HepG2 (cell line): ENCODE measurements around the gene DCN. TPM values are rescaled to one million over a fixed set of nuclear protein-coding genes. Genes with fewer than 3 reads are reported as not detected.

Source experiments
- DMAP1 ChIP-seq: IDR thresholded peaks from 2 replicates; pipeline ENCODE4 v1.6.1; 2016
- FOXC1 ChIP-seq: sonication (generic); formaldehyde crosslinking; IDR thresholded peaks from 2 replicates; pipeline ENCODE4 v1.8.0; 2022; ENCODE audit warnings: mild to moderate bottlenecking, missing genetic modification reagents, borderline replicate concordance
- HINFP ChIP-seq: sonication (generic); formaldehyde crosslinking; IDR thresholded peaks from 2 replicates; pipeline ENCODE4 v1.4.0; 2020; ENCODE audit warnings: low read depth, mild to moderate bottlenecking, missing genetic modification reagents
- JUN ChIP-seq: sonication (generic); formaldehyde crosslinking; IDR thresholded peaks from 2 replicates; pipeline ENCODE4 v1.4.0; 2020; ENCODE audit warnings: mild to moderate bottlenecking, missing genetic modification reagents
- KMT2B ChIP-seq: IDR thresholded peaks from 2 replicates; pipeline ENCODE4 v1.6.1; 2016; ENCODE audit warnings: missing genetic modification reagents, missing compliant biosample characterization
- SETDB1 ChIP-seq: sonication (generic); formaldehyde crosslinking; IDR thresholded peaks from 2 replicates; pipeline ENCODE4 v1.5.1; 2020; ENCODE audit warnings: missing genetic modification reagents, mild to moderate bottlenecking, borderline replicate concordance
- SKIL ChIP-seq: sonication (generic); formaldehyde crosslinking; IDR thresholded peaks from 2 replicates; pipeline ENCODE4 v1.8.0; 2022; ENCODE audit warnings: missing genetic modification reagents, mild to moderate bottlenecking, moderate library complexity, borderline replicate concordance
- TEF ChIP-seq: sonication (generic); formaldehyde crosslinking; IDR thresholded peaks from 2 replicates; pipeline ENCODE4 v1.5.0; 2020; ENCODE audit warnings: missing genetic modification reagents
- ZBTB10 ChIP-seq: sonication (generic); formaldehyde crosslinking; IDR thresholded peaks from 2 replicates; pipeline ENCODE4 v1.4.0; 2020; ENCODE audit warnings: missing genetic modification reagents, borderline replicate concordance
- ZFP1 ChIP-seq: IDR thresholded peaks from 2 replicates; pipeline ENCODE4 v1.6.1; 2016
- ZNF101 ChIP-seq: sonication (generic); formaldehyde crosslinking; IDR thresholded peaks from 2 replicates; pipeline ENCODE4 v1.4.0; 2020; ENCODE audit warnings: mild to moderate bottlenecking, low read depth, missing genetic modification reagents, borderline replicate concordance
- ZNF382 ChIP-seq: sonication (generic); formaldehyde crosslinking; IDR thresholded peaks from 2 replicates; pipeline ENCODE4 v1.5.0; 2020; ENCODE audit warnings: missing genetic modification reagents, mild to moderate bottlenecking, borderline replicate concordance
- ZNF703 ChIP-seq: sonication (generic); formaldehyde crosslinking; IDR thresholded peaks from 2 replicates; pipeline ENCODE4 v1.5.1; 2020; ENCODE audit warnings: missing genetic modification reagents, mild to moderate bottlenecking, moderate library complexity, borderline replicate concordance
- ZNF768 ChIP-seq: sonication (generic); formaldehyde crosslinking; IDR thresholded peaks from 2 replicates; pipeline ENCODE4 v1.4.0; 2020; ENCODE audit warnings: missing genetic modification reagents
- polyA plus RNA-seq, 8 experiments: library from polyadenylated mRNA; depleted of rRNA in 3 of 8; stranded (reverse) in 7 of 8; unstranded in 1 of 8; fragments of >200 nt; fragmentation: Illumina TruSeq in 4 of 8; extraction: Trizol in 4 of 8; gene quantifications; 2 replicates each; pipeline versions ENCODE4 v1.2.1 to v1.2.3, GENCODE V29; 2011 to 2016; ENCODE audit warnings: low read depth in 4 of 8, missing spikeins in 1 of 8, mixed read lengths in 1 of 8; ENCODE audit not compliant: insufficient read depth in 1 of 8
- total RNA-seq, 5 experiments: library from RNA; depleted of rRNA; stranded (reverse); fragments of >200 nt; fragmentation: Illumina TruSeq; extraction: Trizol; gene quantifications; 2 replicates each; pipeline ENCODE4 v1.2.3, GENCODE V29; 2016; ENCODE audit warnings: low read depth in 1 of 5

DCN gene
- total and polyA plus RNA-seq, 2 of the 13 experiments (the other 11 are each of a cell fraction or from before 2014, with no cell fraction given) = not detected

GRCh38 chr12:91172096-91172495, 10.5 kb downstream of the DCN start (continued):
- TF ChIP-seq TEF (CRISPR knock-in tag) (no peak), ZNF101 (no peak), ZNF703 (CRISPR knock-in tag) (no peak), FOXC1 (no peak), JUN (CRISPR knock-in tag) (no peak), KMT2B (CRISPR knock-in tag) (no peak), ZFP1 (CRISPR knock-in tag) (no peak), DMAP1 (CRISPR knock-in tag) (no peak), ZBTB10 (CRISPR knock-in tag) (no peak), SKIL (no peak), HINFP (CRISPR knock-in tag) (no peak), SETDB1 (no peak), ZNF382 (CRISPR knock-in tag) (no peak), ZNF768 (CRISPR knock-in tag) (no peak)
